ENCODE results near the gene WDR47. TPM values are rescaled to one million over a fixed set of nuclear protein-coding genes. Genes with fewer than 3 reads are reported as not detected.
"Not testable (repeated sequence)": the region's sequence is repeated elsewhere in the genome, so short reads cannot be mapped to it uniquely, and the experiment has no call there.

Gene WDR47
- total RNA-seq, 1 experiment from 2014 or later, result 14.2 TPM

DNA sequence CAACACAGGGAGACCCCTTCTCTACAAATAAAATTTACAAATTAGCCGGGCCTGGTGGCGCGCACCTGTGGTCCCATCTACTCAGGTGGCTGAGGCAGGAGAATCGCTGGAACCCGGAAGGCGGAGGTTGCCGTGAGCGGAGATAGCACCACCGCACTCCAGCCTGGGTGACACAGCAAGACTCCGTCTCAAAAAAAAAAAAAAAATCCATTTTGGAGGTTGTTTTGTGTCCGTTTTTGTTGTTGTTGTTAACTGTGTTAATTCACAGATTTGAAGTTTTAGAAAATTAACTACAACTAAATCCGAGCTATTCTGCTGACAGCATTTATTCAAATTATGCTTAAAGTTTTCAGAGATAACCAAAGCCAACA lies 79.2 kb downstream of the WDR47 start:
- DNase-seq (ENCODE audit: low read depth), result peak; percentile 44

DNA sequence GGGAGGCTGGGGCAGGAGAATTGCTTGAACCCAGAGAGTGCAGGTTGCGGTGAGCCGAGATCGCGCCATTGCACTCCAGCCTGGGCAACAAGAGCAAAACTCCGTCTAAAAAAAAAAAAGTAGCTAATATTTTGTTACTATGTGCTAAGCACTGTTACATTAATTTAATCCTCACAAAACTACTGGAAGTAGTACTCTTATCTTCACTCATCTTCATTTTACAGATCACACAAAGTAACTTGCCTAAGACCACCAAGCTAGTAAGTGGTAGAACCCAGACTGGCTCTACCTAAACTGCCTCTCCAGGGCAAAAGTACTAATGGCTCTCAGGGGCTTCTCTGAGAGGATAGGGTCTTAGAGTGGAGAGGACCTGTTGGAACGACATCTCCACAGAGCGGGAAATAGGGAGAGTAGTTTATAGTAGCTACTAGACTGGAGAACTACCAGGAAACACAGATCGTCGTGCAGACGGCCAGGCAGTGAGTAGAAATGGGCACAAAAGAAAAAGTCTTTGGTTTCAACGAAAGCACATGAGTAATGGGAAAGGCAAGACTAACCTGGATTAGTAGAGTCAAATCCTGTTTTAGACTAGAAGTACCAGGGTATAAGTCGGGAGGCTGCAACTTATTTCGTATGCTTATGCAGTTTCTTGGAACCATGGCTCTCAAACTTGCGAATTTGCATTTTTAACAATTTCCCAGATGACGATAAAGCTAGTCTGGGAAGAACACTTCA lies 80.0 kb downstream of the WDR47 start:
- DNase-seq (ENCODE audit: low read depth), result no peak

DNA sequence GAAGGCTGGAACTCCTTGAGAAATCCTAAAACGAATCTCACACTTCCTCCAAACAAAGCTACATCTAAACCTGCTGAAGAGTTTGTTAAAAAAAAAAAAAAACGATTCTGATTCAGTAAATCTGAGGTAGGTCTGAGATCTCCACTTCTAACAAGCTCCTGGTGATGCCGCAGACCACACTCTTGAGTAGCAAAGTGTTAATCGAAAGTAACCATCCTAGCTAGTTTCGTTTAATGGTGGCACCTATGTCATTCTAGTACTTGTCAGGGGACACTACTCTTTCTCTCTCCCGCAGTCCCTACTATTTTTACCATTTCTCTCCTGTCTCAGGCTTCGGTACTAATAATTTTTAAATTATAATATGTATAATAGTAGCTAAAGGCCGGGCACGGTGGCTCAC lies 80.7 kb downstream of the WDR47 start:
- no peak for DNase-seq (ENCODE audit: low read depth)

DNA sequence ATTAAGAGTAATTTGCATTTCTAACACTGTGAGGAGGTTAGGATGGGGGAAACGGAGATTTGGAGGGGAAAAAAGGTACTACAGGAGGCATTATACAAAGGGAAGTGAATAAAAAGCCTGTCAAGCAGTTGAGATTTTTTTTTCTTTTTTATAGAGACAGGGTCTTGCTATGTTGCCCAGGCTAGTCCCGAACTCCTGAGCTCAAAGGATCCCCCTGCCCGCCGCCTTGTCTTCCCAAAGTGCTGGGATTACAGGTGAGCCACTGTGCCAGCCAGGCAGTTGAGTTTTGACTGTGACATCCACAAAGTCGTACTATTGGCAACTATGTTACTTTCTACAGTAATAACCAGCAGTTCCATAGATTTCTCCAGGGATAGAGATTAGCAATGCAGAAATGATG lies 81.2 kb downstream of the WDR47 start:
- DNase-seq (ENCODE audit: low read depth), result no peak

DNA sequence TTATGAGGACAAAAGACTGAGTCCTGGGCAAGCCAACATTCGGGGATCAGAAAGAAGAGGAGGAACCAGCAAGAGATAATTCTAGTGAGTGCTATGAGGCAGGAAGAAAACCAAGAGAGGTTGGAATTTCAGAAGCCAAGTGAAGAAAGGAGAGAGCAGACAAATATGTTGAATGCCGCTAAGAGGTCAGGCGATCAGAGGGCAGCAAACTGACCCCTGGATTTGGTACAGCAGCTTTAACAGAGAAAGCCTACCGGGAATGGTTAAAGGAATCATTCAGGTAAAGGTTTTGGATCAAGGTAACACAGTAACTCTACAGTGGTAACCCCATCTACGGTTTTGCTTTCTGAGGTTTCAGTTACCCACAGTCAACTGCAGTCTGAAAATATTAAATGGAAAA lies 84.0 kb downstream of the WDR47 start:
- no peak for DNase-seq (ENCODE audit: low read depth)

DNA sequence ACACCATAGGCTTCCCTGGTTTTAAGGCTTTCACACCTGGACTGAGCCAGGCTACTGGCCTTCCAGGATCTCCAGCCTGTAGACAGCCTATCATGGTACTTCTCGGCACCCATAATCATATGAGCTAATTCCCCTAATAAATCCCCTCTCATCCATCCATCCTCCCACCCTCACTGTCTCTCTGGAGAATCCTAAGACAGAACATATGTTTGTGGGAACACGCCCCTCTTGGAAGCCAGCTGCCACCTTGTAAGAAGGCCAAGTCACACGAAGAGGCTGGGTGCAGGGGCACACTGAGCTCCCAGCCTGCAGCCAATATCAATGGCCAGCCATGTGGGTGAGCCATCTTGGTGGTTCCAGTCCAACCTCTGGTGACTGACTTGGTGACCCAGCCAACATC lies 86.0 kb downstream of the WDR47 start:
- no peak for DNase-seq (ENCODE audit: low read depth)

DNA sequence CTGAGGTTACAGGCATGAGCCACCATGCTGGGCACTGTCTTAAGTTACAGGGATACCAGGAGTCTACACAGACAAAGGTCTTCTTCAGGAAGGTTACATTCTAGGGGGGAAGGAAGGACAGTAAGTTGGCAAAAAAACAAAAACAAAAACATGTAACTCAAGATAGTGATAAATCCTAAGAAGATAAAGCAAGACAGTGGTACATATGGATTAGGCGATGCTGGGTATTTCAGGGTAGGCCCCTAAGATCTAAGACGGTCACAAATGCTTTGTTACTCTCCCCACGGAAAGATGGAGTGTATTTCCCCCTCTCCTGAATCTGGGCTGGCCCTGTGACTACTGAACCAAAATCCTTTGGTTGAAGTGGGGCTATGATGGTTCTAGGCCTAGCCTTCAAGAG lies 86.8 kb downstream of the WDR47 start:
- no peak for DNase-seq (ENCODE audit: low read depth)

DNA sequence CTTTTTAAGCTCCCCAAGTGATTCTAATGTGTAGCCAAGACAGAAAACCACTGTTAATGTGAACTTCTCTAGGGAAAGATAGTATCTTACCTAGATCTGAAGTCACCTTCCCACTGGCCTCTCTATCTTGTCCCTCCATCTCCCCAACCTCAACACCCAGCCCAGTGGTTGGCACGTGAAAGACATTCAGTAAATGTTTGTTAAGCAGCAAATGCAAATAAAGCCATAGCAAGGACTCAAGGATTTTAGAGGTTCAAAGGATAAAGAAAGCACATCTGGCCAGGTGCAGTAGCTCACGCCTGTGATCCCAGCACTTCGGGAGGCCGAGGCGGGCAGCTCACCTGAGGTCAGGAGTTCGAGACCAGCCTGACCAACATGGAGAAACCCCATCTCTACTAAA lies 88.5 kb downstream of the WDR47 start:
- DNase-seq (ENCODE audit: low read depth), result no peak

DNA sequence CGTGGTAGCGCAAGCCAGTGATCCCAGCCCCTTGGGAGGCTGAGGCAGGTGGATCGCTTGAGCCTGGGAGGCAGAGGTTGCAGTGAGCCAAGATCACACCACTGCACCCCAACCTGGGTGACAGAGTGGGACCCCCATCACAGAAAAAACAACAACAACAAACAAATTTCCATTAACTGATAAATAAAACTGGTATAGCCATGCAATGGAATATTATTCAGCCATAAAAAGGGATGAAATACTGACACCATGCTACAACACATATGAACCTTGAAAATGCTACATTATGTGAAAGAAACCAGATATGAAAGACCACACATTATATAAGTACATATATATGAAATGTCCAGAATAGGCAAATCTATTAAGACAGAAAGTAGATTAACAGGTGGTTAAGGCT lies 90.7 kb downstream of the WDR47 start:
- DNase-seq (ENCODE audit: low read depth), result no peak

DNA sequence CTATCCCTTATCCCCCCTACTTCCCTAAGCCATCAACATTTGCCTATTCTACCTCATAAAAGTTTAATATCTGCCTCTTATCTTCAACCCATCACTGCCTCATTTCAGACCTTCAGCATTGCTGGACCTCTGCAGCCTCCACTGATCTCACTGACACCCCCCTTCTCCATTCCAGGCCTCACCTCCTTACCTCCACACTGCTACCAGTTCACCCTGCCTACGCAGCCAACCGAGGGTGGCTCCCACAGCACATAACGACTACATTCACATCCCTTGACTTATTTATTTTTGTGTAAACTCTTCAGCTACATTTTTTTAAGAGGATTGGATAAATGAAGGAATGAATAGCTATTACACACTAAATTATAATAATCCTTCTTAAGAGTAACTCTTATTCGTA lies 92.9 kb downstream of the WDR47 start:
- no peak for DNase-seq (ENCODE audit: low read depth)

DNA sequence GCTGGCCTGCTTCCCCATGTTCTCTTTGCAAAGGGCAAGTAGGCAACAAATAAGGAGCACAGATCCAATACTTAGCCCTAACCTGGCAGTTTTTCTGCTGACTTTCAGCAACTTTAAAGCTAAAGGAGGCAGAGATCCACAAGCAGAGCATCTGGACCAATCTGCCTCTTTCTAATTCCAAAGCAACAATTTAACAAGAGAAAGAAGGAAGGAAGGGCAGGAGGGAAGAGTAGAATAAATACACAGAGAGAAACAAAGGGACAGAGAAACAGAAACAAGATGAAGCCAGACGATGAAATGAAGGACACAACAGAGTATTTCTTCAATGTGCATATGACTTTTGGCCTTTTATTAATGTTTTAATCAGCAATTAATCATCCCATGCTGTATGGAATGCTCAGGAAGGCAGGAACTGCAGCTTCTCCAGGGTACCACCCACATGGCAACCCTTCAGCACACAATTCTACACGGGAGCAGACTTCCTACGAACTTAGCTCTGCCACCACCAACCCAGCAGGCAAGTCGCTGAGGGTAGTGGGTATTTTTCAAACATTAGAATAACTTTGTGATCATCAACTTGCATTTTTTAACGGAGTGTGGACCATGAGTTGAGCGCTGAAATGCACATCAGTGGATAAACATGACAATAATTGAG lies 93.9 kb downstream of the WDR47 start:
- no peak for DNase-seq (ENCODE audit: low read depth)

DNA sequence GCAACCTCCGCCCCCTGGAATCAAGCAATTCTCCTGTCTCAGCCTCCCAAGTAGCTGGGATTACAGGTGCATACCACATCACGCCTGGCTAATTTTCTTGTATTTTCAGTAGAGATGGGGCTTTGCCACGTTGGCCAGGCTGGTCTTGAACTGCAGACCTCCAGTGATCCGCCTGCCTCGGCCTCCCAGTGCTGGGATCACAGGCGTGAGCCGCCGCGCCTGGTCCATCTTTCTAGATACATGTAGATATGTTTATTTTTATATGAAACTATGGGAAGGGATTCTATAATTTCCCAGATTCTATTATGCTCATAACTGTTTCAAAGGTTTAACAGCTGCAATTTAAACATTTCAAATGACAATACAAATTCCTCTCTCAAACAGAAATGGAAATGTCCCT lies 105.7 kb downstream of the WDR47 start:
- no peak for DNase-seq (ENCODE audit: low read depth)

DNA sequence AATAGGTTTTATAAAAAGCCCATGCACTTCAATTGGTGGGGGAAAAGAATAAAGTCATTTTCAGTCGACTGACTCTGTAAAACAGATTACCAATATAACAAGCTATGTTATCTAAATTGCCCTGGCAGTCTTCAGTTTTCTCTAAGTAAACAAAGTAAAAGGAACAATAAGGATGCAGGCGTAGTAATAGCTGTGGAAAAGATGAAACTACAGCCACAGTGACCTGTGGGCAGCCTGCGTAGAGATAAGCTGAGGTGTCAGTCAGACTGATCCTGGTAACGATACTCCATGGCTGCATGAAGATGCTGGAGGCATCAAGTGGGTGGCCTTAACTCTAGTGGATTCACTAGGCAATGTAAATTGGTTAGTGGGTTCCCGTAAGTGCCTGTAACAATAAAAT lies 108.0 kb downstream of the WDR47 start:
- no peak for DNase-seq (ENCODE audit: low read depth)

DNA sequence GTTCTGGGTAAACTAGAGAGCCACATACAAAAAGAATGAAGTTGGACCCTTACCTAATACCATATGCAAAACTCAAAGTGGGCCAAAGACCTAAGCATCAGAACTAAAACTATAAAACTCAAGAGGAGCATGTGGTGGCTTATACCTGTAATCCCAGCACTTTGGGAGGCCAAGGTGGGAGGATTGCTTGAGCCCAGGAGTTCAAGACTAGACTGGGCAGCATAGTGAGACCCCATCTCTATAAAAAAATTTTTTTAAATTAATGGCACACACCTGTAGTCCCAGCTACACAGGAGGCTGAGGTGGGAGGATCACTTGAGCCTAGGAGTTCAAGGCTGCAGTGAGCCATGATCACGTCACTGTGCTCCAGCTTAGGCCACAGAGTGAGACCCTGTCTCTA lies 114.3 kb downstream of the WDR47 start:
- DNase-seq (ENCODE audit: low read depth), result not testable (repeated sequence)

DNA sequence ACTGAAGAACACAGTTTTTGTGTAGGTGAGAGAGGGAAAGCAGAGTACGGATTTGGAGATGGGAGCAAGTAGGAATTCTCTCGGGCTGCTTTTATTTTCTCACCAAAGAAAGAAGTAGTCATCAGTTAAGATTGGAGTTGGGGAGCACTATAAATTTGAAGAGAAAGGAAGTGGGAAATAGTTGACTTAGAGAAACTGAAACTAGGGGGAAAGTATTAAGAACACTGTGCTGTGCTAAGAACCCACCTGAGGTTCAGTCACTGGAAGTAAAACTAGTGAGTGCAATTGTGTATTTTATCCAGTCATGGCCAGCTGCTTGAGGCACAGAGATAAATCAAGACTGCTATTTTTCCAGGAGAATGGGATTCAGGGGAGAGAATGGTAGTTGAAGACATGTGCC lies 116.0 kb downstream of the WDR47 start:
- DNase-seq (ENCODE audit: low read depth), result no peak

Other genes with a start within 250 kb of the WDR47 start
- gene AKNAD1, start 185.0 kb downstream of the WDR47 start, total RNA-seq (2014; rRNA removed; shearing (Covaris generic)), result not detected in 2 replicates
- gene GPSM2, start 165.1 kb downstream of the WDR47 start, total RNA-seq (2014; rRNA removed; shearing (Covaris generic)), result 110 and 154 TPM in 2 replicates
- 57.0 and 71.5 TPM in 2 replicates for gene CLCC1, start 78.6 kb downstream of the WDR47 start, total RNA-seq (2014; rRNA removed; shearing (Covaris generic))
- gene TAF13, start 33.9 kb upstream of the WDR47 start, total RNA-seq (2014; rRNA removed; shearing (Covaris generic)), result 270 and 351 TPM in 2 replicates
- 24.8 and 27.9 TPM in 2 replicates for gene TMEM167B, start 48.7 kb upstream of the WDR47 start, total RNA-seq (2014; rRNA removed; shearing (Covaris generic))
- 0.23 and 0.33 TPM in 2 replicates for gene ELAPOR1, start 72.0 kb upstream of the WDR47 start, total RNA-seq (2014; rRNA removed; shearing (Covaris generic))
- 287 and 323 TPM in 2 replicates for gene SARS1, start 171.8 kb upstream of the WDR47 start, total RNA-seq (2014; rRNA removed; shearing (Covaris generic))
- gene CELSR2, start 207.4 kb upstream of the WDR47 start, total RNA-seq (2014; rRNA removed; shearing (Covaris generic)), result 0.97 and 1.0 TPM in 2 replicates
- 87.5 and 129 TPM in 2 replicates for gene PSRC1, start 241.0 kb upstream of the WDR47 start, total RNA-seq (2014; rRNA removed; shearing (Covaris generic))

All from Daoy (cell line).